Vagina (tissue), 2 donors: Measurements from ENCODE around the gene ONECUT2.

Experiments used
- POLR2AphosphoS5 ChIP-seq, 2 donors: sonication (generic); formaldehyde crosslinking; IDR thresholded peaks; one replicate each; pipeline ENCODE4 v1.9.0; 2017; ENCODE audit warnings: antibody characterized with exemption in 2 of 2, mild to moderate bottlenecking in 2 of 2, low read depth in 1 of 2; ENCODE audit not compliant: insufficient read depth in 1 of 2
- TF ChIP-seq, protein P1 (sequence below), 3 experiments: fragments of 450-650 bp in 2 of 3; fragments of 200-600 bp in 1 of 3; sonication (generic) in 1 of 3; IDR thresholded peaks; one replicate each; pipeline ENCODE4 v1.5.1; 2017 to 2019; ENCODE audit warnings: antibody characterized with exemption in 3 of 3, mild to moderate bottlenecking in 2 of 3, moderate library complexity in 2 of 3

DNA sequence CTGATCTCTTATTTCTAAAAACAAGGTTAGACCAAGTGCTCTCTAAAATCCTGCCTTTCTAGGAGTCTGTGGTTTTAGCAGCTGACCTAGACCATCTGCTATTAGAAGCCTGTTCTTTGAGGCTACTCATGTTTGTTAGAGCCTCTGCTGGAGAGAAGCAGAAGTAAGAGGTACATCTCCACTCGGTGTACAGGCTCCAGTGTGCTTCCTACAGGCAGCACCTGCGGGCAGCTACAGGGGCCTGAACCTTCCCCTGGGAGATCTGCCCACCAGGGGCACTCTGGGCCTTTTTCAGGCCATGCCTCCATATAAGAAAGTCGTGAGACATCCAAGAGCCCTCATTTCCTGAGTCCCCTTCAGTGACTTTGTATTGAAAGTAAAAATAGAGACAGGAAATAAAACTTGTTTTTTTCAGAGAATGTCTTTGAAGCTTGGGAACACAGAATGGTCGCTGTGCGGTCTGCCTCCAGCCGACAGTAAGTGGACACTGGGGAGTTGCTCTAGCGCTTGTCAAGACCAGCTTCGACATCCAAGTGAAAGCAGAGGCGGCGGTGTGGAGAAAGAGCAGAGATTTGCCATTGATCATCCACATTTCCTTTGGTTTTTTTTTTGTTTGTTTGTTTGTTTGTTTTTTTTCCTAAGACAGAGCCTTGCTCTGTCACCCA, 31.7 kb downstream of the ONECUT2 start:
- TF ChIP-seq, protein P1, sequence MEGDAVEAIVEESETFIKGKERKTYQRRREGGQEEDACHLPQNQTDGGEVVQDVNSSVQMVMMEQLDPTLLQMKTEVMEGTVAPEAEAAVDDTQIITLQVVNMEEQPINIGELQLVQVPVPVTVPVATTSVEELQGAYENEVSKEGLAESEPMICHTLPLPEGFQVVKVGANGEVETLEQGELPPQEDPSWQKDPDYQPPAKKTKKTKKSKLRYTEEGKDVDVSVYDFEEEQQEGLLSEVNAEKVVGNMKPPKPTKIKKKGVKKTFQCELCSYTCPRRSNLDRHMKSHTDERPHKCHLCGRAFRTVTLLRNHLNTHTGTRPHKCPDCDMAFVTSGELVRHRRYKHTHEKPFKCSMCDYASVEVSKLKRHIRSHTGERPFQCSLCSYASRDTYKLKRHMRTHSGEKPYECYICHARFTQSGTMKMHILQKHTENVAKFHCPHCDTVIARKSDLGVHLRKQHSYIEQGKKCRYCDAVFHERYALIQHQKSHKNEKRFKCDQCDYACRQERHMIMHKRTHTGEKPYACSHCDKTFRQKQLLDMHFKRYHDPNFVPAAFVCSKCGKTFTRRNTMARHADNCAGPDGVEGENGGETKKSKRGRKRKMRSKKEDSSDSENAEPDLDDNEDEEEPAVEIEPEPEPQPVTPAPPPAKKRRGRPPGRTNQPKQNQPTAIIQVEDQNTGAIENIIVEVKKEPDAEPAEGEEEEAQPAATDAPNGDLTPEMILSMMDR (IDR thresholded peaks at IDR 0.05): no peak
- TF ChIP-seq POLR2AphosphoS5 (IDR thresholded peaks at IDR 0.05; ENCODE audit: insufficient read depth in 1 of 2, low read depth in 1 of 2): no peak
